Brain microvascular endothelial cell (primary cell): ENCODE measurements around the gene NSUN4.

Source experiments
- DNase-seq: peaks from one replicate; pipeline ENCODE4 v3.0.0-alpha.2; 2020
- H3K27ac ChIP-seq: fragments of 250-450 bp; sonication (Bioruptor Pico); 2 replicates; pipeline ENCODE4 v1.5.1; 2020; ENCODE audit warnings: mild to moderate bottlenecking, moderate library complexity
- H3K27me3 ChIP-seq: fragments of 250-450 bp; sonication (Bioruptor Pico); replicated peaks from 2 replicates; pipeline ENCODE4 v1.5.1; 2020; ENCODE audit warnings: mild to moderate bottlenecking
- H3K36me3 ChIP-seq: fragments of 250-450 bp; sonication (Bioruptor Pico); replicated peaks from 2 replicates; pipeline ENCODE4 v1.5.1; 2020; ENCODE audit warnings: mild to moderate bottlenecking
- H3K4me3 ChIP-seq: 2 replicates; pipeline ENCODE4 v1.5.1; 2011; ENCODE audit warnings: low read depth, mild to moderate bottlenecking, control low read depth, low read length, moderate library complexity
- CTCF ChIP-seq: IDR thresholded peaks from 2 replicates; pipeline ENCODE4 v1.5.1; 2011; ENCODE audit warnings: low read depth, mild to moderate bottlenecking, moderate library complexity, low read length, control low read depth, inconsistent platforms; ENCODE audit errors: missing control alignments
- in situ Hi-C: cut with HindIII; loops from 2 replicates; pipeline ENCODE4 v1.10.0; 2017; ENCODE audit warnings: low sequenced_read_pairs, low pct_ligation_motif_present

Gene NSUN4

GRCh38 chr1:46407636-46408035 is 67.0 kb downstream of the NSUN4 start:
- no peaks in the 10 kb centered on the region for H3K27me3 ChIP-seq
- DNase-seq, result no peak
- no peak overlapping the region for H3K27ac ChIP-seq
- TF ChIP-seq CTCF, result no peak
- H3K4me3 ChIP-seq, result no peak overlapping the region
- in situ Hi-C loops, result no loop called here
- no peaks in the 10 kb centered on the region for H3K36me3 ChIP-seq

- Histone ChIP-seq H3K27me3 (no peaks in the 10 kb centered on the region), H3K27ac (no peak overlapping the region), H3K36me3 (no peaks in the 10 kb centered on the region), H3K4me3 (no peak overlapping the region)
- in situ Hi-C loops, result no loop called here
- DNase-seq, result peak; percentile 5
- TF ChIP-seq CTCF, result no peak
Observed at GRCh38 chr1:46408356-46409062, 67.9 kb downstream of the NSUN4 start.

GRCh38 chr1:46409063-46409372 is 68.4 kb downstream of the NSUN4 start:
- TF ChIP-seq CTCF, result no peak
- no peak overlapping the region for H3K27ac ChIP-seq
- no peak overlapping the region for H3K4me3 ChIP-seq
- in situ Hi-C loops, result no loop called here
- DNase-seq, result no peak
- peaks cover 1% of the 10 kb centered on the region for H3K27me3 ChIP-seq
- H3K36me3 ChIP-seq, result no peaks in the 10 kb centered on the region

- Histone ChIP-seq H3K4me3 (no peak overlapping the region), H3K36me3 (no peaks in the 10 kb centered on the region), H3K27me3 (peaks cover 1% of the 10 kb centered on the region), H3K27ac (no peak overlapping the region)
- in situ Hi-C loops, result no loop called here
- peak; percentile 25 for DNase-seq
- no peak for TF ChIP-seq CTCF
Observed at GRCh38 chr1:46410156-46411009, 69.8 kb downstream of the NSUN4 start.

- no peak for DNase-seq
- H3K36me3 ChIP-seq, result no peaks in the 10 kb centered on the region
- peaks cover 1% of the 10 kb centered on the region for H3K27me3 ChIP-seq
- in situ Hi-C loops, result no loop called here
- no peak overlapping the region for H3K27ac ChIP-seq
- no peak overlapping the region for H3K4me3 ChIP-seq
- TF ChIP-seq CTCF, result no peak
Observed at GRCh38 chr1:46411010-46411405, 70.4 kb downstream of the NSUN4 start.
